Glutamatergic neuron (in vitro differentiated cells): ENCODE data around the gene SSU72. TPM values are rescaled to one million over a fixed set of nuclear protein-coding genes. Genes with fewer than 3 reads are reported as not detected.

ENCODE experiments used
- DNase-seq: peaks from one replicate; pipeline ENCODE4 v3.0.0; 2022
- H3K27ac Mint-ChIP-seq: one replicate; pipeline ENCODE4 v1.8.0; 2020; ENCODE audit warnings: mild to moderate bottlenecking, mixed read lengths, inconsistent platforms; ENCODE audit not compliant: unreplicated experiment
- H3K27me3 Mint-ChIP-seq: one replicate; pipeline ENCODE4 v1.8.0; 2020; ENCODE audit warnings: mild to moderate bottlenecking, moderate library complexity, mixed read lengths, inconsistent platforms; ENCODE audit not compliant: unreplicated experiment
- H3K36me3 Mint-ChIP-seq: one replicate; pipeline ENCODE4 v1.8.0; 2020; ENCODE audit warnings: mild to moderate bottlenecking, mixed read lengths, inconsistent platforms; ENCODE audit not compliant: unreplicated experiment
- H3K4me1 Mint-ChIP-seq: one replicate; pipeline ENCODE4 v1.8.0; 2020; ENCODE audit warnings: mild to moderate bottlenecking, low read depth, mixed read lengths, inconsistent platforms; ENCODE audit not compliant: unreplicated experiment
- H3K4me3 Mint-ChIP-seq: one replicate; pipeline ENCODE4 v1.8.0; 2020; ENCODE audit warnings: mild to moderate bottlenecking, mixed read lengths, inconsistent platforms; ENCODE audit not compliant: unreplicated experiment
- H3K9me3 Mint-ChIP-seq: one replicate; pipeline ENCODE4 v1.8.0; 2020; ENCODE audit warnings: mild to moderate bottlenecking, moderate library complexity, mixed read lengths, inconsistent platforms; ENCODE audit not compliant: unreplicated experiment
- total RNA-seq: library from RNA; stranded (reverse); fragmentation: NEBNext Ultra II Directional; extraction: Animal tissue kit (Norgen Biotek cat#: 25700); gene quantifications from one replicate; pipeline ENCODE4 v1.2.1, GENCODE V29; 2021; ENCODE audit not compliant: unreplicated experiment
- TF ChIP-seq, protein P1 (sequence below): fragments of 200-600 bp; sonication (generic); IDR thresholded peaks from one replicate; pipeline ENCODE4 v1.5.0; 2021; ENCODE audit not compliant: partially characterized antibody, unreplicated experiment

SSU72 gene
- total RNA-seq, 1 donor from 2014 or later, result 123 TPM

DNA sequence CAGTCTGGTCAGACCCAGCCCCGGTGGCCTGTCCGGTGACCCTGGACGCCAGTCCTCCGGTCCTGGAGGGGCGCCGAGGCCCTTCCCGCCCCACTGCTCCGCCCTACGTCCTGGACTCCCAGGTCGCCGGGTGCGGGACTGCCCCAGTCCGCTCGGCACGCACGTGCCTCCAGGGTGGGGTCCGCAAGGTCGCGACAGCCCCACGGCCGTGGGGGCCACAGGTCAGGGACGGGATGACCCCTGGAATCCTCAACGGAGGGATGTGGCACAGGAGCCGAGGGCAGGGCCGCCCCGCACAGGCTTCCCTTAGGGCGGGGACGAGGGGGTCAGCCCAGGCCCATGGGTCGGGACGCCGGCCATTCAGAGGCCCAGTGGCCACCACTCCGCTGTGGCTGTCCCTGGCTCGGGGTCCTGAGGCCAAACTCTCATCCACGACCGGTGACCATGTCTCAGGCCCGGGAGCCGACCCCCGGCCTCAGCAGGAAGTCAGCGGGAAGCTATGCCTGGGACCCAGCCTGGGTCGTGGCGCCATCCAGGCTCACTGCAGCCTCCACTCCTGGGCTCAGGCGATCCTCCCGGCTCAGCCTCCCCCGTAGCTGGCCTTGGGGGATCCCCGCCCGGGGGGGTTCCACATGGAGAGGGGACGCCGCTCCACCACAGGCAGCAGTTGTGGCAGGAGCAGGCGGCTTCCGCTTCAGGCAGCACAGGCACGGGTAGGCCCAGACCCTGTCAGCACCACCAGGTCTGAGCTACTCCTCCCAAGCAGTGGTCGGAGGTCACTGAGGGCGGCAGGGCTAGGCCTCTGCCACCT is 33.6 kb downstream of the SSU72 start:
- Mint-ChIP-seq H3K4me1 (peaks cover 5% of the 10 kb centered on the region), H3K9me3 (peaks cover 9% of the 10 kb centered on the region), H3K4me3 (no peak overlapping the region), H3K27me3 (peaks cover 12% of the 10 kb centered on the region), H3K36me3 (no peaks in the 10 kb centered on the region), H3K27ac (no peak overlapping the region)
- TF ChIP-seq, protein P1, sequence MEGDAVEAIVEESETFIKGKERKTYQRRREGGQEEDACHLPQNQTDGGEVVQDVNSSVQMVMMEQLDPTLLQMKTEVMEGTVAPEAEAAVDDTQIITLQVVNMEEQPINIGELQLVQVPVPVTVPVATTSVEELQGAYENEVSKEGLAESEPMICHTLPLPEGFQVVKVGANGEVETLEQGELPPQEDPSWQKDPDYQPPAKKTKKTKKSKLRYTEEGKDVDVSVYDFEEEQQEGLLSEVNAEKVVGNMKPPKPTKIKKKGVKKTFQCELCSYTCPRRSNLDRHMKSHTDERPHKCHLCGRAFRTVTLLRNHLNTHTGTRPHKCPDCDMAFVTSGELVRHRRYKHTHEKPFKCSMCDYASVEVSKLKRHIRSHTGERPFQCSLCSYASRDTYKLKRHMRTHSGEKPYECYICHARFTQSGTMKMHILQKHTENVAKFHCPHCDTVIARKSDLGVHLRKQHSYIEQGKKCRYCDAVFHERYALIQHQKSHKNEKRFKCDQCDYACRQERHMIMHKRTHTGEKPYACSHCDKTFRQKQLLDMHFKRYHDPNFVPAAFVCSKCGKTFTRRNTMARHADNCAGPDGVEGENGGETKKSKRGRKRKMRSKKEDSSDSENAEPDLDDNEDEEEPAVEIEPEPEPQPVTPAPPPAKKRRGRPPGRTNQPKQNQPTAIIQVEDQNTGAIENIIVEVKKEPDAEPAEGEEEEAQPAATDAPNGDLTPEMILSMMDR, result no peak
- peak; percentile 16 for DNase-seq

DNA sequence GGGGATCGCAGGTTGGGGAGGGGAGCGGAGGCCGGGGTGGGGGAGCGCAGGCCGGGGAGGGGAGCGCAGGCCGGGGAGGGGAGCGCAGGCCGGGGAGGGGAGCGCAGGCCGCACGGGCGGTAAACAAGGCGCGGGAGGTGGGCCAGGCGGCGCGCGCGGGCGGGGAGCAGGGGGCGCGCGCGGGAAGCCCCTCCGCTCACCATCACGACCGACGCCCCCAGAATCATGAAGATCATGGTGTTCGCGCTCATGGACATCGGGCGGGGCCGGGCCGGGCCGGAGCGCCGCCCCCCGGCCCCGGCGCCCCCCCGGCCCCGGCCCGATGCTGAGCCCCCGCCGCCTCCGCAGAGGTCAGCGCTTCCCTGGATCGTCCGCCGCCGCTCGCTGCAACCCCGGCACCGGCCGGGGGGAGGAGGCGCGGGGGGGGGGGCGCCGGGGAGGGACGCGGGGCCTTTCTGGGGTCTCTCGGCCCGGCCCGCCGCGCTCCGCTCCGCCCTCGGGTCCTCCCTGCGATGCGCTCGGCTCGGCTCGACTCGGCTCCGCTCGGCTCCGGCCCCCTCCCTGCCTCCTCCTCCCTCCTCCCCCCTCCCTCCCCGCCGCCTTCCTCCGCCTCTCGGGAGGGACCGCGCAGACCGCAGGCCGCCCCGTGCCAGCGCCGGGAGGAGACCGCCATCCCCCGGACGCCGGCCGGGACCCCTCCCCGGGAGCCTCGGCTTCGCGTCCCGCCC is 34.4 kb downstream of the SSU72 start, which contains the start of gene TMEM240:
TSS of gene TMEM240 (minus strand) at position 535 of the 728 bp plus-strand sequence. CDS start at position 257, 278 bp downstream.
- peak; percentile 92 for DNase-seq
- Mint-ChIP-seq H3K4me1 (peaks cover 5% of the 10 kb centered on the region), H3K27me3 (peaks cover 12% of the 10 kb centered on the region), H3K36me3 (no peaks in the 10 kb centered on the region), H3K27ac (no peak within 1 kb of the TSS), H3K9me3 (peaks cover 9% of the 10 kb centered on the region), H3K4me3 (no peak within 1 kb of the TSS)
- TF ChIP-seq, protein P1, result no peak

DNA sequence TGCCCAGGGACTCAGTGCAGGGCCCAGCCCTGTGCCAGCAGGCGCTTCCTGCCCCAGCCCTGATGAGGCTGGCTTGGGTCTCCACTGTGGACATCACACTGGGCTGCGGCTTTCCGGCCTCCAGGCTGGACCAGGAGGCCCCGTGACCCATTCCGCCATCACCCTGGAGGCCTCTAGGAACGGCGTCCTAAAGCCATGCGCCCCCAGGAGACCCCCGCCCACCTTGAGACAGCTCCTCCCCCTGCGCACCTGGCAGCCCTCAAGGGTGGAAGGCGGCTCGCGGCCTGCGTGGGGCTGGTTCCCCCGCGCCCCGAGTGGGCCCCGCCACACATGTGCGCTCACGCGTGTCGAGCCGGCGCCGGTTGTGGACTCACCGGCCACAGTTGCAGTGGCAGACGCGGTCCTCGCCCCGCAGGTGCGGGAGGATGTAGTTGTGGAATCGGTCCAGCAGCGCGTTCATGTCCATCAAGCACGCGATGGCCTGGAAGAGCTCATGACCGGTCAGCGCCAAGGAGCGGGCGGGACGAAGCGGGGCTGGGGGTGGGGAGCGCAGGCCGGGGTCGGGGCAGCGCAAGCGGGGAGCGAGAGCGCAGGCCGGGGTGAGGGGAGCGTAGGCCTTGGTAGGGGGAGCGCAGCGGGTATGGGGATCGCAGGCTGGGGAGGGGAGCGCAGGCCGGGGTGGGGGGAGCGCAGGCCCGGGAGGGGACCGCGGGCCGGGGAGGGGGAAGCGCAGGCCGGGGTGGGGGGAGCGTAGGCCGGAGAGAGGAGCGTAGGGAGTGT is 35.2 kb downstream of the SSU72 start:
- Mint-ChIP-seq H3K9me3 (peaks cover 9% of the 10 kb centered on the region), H3K4me3 (peak overlapping the region; percentile 57), H3K36me3 (no peaks in the 10 kb centered on the region), H3K27ac (no peak overlapping the region), H3K4me1 (peaks cover 5% of the 10 kb centered on the region), H3K27me3 (peaks cover 12% of the 10 kb centered on the region)
- DNase-seq, result peak; percentile 62
- TF ChIP-seq, protein P1, result no peak

DNA sequence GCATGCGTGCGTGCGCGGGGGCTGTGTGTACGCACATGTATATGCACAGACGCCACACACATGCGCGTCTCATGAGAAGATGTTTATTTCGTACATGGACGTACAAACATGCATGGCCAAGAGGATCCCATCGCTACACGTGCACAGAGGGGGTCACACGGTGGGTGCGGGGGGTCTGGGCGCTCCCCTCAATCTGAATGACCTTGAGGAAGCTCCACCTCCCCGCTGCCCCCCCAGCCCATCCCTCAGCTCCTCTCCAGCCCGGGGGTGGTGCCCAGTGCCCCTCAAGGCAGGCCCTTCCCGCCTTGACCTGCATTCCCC is 35.7 kb downstream of the SSU72 start:
- no peak for DNase-seq
- peaks cover 9% of the 10 kb centered on the region for H3K9me3 Mint-ChIP-seq
- H3K4me1 Mint-ChIP-seq, result peaks cover 5% of the 10 kb centered on the region
- H3K27ac Mint-ChIP-seq, result peak overlapping the region; percentile 33
- no peaks in the 10 kb centered on the region for H3K36me3 Mint-ChIP-seq
- TF ChIP-seq, protein P1, result no peak
- peaks cover 12% of the 10 kb centered on the region for H3K27me3 Mint-ChIP-seq
- H3K4me3 Mint-ChIP-seq, result peak overlapping the region; percentile 80
